ENCODE data around the gene SLC14A1.

Gene SLC14A1

GRCh38 chr18:45702708-45703265 lies 21.2 kb upstream of the SLC14A1 start:
- TF ChIP-seq, protein P1, sequence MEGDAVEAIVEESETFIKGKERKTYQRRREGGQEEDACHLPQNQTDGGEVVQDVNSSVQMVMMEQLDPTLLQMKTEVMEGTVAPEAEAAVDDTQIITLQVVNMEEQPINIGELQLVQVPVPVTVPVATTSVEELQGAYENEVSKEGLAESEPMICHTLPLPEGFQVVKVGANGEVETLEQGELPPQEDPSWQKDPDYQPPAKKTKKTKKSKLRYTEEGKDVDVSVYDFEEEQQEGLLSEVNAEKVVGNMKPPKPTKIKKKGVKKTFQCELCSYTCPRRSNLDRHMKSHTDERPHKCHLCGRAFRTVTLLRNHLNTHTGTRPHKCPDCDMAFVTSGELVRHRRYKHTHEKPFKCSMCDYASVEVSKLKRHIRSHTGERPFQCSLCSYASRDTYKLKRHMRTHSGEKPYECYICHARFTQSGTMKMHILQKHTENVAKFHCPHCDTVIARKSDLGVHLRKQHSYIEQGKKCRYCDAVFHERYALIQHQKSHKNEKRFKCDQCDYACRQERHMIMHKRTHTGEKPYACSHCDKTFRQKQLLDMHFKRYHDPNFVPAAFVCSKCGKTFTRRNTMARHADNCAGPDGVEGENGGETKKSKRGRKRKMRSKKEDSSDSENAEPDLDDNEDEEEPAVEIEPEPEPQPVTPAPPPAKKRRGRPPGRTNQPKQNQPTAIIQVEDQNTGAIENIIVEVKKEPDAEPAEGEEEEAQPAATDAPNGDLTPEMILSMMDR (conservative IDR thresholded peaks at IDR 0.05): no peak

GRCh38 chr18:45708831-45709230 lies 15.2 kb upstream of the SLC14A1 start:
- H3K27ac ChIP-seq: no peak overlapping the region
- TF ChIP-seq, protein P1 (conservative IDR thresholded peaks at IDR 0.05): no peak

More at GRCh38 chr18:45702708-45703265, 21.2 kb upstream of the SLC14A1 start:
- no peak overlapping the region for H3K27ac ChIP-seq

DNA sequence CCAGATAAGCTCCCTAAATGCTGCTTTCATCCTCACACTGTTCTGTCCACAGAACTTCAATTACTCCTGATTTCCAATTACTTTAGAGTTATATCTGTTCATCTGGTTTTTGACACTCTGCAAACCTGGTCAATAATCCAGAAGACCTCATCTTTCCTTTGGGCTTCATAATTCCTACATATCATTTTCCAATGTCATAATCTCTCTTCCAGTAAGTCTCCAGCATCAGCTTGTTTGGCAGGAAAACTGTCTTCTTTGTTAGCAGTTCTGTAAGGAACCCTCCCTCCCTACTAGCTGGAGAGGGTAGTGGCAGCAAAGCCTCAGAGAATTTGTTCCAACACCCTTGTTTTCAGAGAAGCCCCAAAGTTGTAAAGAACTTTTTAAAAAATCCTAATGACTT lies 11.9 kb upstream of the SLC14A1 start:
- TF ChIP-seq, protein P1 (conservative IDR thresholded peaks at IDR 0.05): no peak
- no peak overlapping the region for H3K27ac ChIP-seq

DNA sequence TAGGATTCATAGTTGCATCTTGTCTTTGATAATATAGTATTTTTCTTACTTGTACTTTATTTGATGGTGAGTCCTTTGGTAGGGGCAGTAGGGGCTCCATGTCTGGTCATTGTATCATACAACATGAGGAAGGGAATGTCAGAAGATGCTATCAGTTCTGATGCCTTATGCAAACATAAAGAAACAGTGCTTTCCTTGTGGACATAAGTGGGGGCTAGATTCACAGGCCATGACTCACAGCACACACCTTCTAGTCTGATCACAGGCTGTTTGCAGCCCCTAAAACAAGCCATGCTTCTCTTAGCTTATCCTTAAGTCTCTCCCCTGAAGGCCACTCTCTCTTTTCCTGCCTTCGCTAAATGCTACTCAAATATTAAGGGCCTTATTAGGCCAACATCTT lies 10.7 kb upstream of the SLC14A1 start:
- TF ChIP-seq, protein P1 (conservative IDR thresholded peaks at IDR 0.05): no peak
- no peak overlapping the region for H3K27ac ChIP-seq

DNA sequence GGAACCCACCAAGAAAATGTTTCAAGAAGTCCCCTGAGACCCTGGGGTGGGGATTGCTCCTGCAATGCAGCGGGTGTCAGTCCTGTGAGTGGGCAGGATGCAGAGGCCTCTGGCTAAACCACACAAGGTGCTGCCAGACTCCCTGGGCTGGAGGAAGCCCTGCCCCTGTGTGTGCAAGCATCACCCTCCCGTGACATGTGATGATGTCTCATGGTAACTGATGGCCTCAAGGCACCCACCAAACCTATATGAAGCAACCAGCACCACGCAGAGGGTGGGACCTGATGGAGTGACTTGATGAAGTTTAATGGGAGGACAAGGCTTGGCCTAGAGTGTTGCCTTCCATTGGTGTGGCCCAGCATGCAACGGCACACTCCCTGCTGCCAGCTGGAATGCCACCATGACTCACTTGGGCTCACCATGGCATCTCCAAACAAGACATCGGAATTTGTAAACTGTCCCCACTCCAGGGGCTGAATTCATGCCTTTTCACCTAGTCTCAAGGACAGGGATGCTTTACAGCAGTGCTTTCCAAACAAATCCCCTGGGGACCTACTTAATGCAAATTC lies 8.7 kb upstream of the SLC14A1 start:
- TF ChIP-seq, protein P1 (conservative IDR thresholded peaks at IDR 0.05): no peak
- H3K27ac ChIP-seq: no peak overlapping the region

DNA sequence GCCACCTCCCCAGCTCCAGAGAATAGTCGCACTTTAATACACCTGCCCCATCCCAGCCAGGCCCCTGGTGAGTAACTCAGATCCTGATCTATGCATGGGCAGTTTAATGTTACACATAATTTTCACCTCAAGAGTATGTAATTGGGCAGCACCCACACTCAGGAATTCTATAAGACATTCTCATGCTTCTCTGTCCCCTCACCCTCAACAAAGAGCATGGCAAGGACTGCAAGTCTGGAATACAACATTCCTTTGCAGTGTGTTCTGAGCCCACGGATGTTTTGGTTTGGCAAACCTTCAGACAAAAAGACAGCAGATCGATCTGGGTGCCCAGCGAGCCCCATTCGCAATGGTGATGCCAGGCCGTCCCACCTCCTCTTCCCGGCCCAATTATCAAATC lies 4.9 kb upstream of the SLC14A1 start:
- no peak overlapping the region for H3K27ac ChIP-seq
- TF ChIP-seq, protein P1 (conservative IDR thresholded peaks at IDR 0.05): no peak

GRCh38 chr18:45722899-45723298 lies 1.1 kb upstream of the SLC14A1 start:
- TF ChIP-seq, protein P1 (conservative IDR thresholded peaks at IDR 0.05): peak; percentile 93
- H3K27ac ChIP-seq: no peak overlapping the region
